ENCODE measurements around the gene EPHA5. TPM values are rescaled to one million over a fixed set of nuclear protein-coding genes. Genes with fewer than 3 reads are reported as not detected.

The EPHA5 gene
- total RNA-seq, 2 donors from 2014 or later = 0.09 to 0.17 TPM

DNA sequence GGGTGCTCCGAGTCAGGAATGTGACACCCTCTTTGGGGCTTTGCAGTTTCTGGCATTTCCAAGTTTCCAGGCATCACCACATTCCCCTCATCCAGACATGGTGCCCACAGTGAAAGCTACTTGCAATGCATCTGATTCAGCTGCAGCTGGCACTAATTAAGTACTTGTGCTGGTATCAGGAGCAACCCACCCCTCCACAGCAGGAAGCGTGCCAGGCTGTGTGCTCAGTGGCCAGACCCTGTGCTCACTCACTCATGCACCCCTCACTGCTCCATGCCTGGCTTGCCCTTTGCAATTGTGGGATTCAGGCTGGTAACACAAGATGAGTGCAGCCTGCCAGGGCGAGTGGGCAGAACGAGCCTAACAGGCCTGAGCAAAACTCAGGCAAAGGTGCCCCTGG is 271.2 kb downstream of the EPHA5 start:
- DNase-seq (no peak), ATAC-seq (no peak)
- intact Hi-C loops (cut with DNase I, micrococcal nuclease) = no loop called here

DNA sequence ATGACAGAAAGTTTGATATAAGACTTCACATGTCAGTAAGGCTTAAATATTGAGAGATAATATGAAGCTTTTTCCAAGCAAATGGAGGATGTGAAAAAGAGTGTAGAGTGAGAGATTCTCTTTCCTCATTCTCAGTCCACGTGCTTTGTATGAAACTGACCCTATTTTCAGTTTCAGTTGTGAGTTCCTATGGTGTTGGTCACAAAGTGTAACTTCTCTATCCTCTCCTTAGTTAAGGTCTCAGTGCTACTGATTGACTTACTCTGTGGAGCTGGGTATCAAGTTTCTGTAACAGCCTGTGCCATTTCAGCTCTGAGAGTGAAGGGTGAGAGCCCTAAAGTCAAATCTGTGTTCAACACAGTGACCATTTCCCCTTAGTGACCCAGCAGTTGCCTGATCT is 277.2 kb downstream of the EPHA5 start:
- DNase-seq = no peak
- intact Hi-C loops (cut with DNase I, micrococcal nuclease) = no loop called here
- no peak for ATAC-seq

DNA sequence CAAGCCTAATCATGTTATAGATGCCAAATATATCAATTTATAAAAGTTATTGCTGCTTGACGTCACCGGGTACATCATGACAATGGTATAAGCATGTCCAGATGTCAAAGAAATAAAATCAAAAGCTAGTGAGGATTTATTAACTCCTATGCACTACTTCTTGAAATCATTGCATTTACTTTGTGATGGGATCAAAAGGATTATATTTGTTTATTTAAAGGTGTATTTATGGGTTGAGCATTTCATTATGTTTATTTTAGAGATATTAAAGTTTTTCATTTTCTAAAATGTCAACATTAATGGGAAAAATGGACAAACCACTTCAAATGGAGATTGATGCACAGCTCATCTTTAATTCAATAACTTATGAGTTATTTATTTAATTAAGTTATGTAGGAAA is 277.8 kb downstream of the EPHA5 start:
- ATAC-seq (no peak), DNase-seq (no peak)
- intact Hi-C loops (cut with DNase I, micrococcal nuclease) = no loop called here

DNA sequence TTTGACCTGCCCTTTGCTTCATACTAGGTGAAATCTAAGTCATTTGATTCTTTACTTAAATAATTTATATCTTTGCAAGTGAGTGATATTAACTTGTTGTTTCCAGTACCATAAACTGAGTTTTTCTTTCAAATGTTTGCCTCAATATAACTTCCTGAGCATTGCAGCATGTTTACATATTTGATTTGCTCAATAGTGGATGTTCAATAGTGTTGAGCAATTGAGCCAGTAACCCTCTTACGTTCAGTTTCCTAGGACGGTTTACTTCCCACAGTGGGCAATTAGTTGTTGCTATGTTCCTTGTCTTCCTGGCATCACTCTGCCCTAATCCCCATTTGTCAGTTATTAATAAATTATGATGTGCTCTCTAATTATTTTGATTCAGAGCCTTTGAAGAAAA is 278.5 kb downstream of the EPHA5 start:
- intact Hi-C loops (cut with DNase I, micrococcal nuclease) = no loop called here
- no peak for DNase-seq
- ATAC-seq = no peak

DNA sequence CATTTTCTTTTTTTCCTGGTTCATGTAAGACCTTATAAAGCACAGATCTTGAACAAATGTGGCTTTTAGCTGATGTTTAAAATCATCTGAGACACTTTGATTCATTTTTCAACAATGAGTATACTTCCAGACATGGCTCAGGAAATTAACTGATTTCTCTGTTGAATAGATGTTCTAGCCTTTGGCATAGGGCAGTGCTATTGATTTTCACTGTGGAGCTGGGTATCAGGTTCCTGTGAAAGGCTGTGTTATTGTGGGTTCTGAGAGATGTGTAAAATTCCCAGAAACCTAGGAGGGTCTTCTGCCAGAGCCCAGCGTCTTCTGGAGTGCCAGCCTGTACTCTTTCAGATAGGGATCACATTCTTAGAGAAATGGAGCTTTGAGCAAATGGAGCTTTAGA is 278.9 kb downstream of the EPHA5 start:
- DNase-seq (no peak), ATAC-seq (no peak)
- intact Hi-C loops (cut with DNase I, micrococcal nuclease) = no loop called here

- intact Hi-C loops (cut with DNase I, micrococcal nuclease) = no loop called here
- ATAC-seq (no peak), DNase-seq (no peak)
Measured at GRCh38 chr4:65386927-65387326, 283.4 kb downstream of the EPHA5 start.

- intact Hi-C loops (cut with DNase I, micrococcal nuclease) = no loop called here
- DNase-seq = no peak
- ATAC-seq = no peak
Measured at GRCh38 chr4:65383589-65384305, 286.5 kb downstream of the EPHA5 start.

- DNase-seq (no peak), ATAC-seq (no peak)
- intact Hi-C loops (cut with DNase I, micrococcal nuclease) = no loop called here
Measured at GRCh38 chr4:65381648-65382047, 288.6 kb downstream of the EPHA5 start.

GRCh38 chr4:65370709-65371108 is 299.6 kb downstream of the EPHA5 start:
- no peak for ATAC-seq
- intact Hi-C loops (cut with DNase I, micrococcal nuclease) = no loop called here

DNA sequence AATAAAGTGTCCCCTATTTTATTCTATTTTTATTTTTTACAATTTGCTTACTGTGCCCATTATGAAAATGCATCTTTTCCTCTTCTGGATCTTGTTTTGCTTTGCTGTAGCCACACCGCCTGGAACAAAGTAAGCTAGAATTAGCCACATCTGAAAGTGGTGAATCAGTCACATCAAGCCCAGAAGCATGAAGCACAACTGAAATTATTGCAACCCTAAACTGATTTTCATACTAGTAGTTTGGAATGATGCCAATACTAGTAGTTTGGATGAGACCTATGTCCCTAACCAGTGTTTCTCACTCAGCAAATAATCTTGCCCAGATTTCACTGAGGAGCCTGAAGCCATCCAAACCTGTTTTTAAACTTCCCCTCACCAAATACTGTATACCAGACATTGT is 303.0 kb downstream of the EPHA5 start:
- ATAC-seq = no peak

More at GRCh38 chr4:65370709-65371108, 299.6 kb downstream of the EPHA5 start:
- no peak for DNase-seq

DNA sequence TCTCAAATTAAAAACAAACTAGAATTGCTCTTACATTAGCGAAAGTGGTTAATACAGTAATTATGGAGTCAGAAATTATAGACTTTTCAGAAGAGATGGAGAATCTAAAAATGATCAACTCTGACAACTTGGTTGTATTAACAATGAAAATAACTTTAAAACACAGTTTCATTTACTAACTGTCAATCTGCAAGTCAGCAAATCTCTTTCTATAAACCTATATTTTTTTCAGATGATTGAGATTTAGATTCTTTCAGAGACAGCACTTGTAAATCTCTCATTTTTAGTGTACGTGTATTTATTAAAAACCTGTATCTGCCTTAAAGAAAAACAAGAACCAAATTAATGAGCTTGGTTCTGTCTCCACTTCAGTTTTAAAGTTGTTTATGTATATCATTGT is 311.4 kb downstream of the EPHA5 start:
- intact Hi-C loops (cut with DNase I, micrococcal nuclease) = no loop called here
- no peak for DNase-seq
- no peak for ATAC-seq

More for the DNA sequence above, 303.0 kb downstream of the EPHA5 start:
- intact Hi-C loops (cut with DNase I, micrococcal nuclease) = no loop called here
- no peak for DNase-seq

DNA sequence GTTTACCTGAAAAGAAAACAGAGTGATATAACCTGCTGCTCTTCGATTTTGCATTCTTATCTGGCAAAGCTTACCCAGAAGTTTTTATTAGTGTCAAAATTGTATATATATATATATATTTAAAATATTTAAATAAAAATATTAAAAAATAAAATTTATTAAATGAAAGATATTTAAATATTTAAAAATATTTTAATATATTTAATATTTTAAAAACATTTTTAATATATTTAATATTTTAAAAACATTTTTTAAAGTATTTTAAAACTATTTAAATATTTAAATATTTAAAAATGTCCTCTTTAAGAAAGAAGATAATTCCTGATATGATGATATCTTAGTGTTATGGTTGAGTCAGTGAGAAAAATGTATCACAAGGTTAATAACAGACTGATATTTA is 317.2 kb downstream of the EPHA5 start:
- DNase-seq = no peak
- intact Hi-C loops (cut with DNase I, micrococcal nuclease) = no loop called here
- no peak for ATAC-seq

GRCh38 chr4:65344278-65344825 is 325.9 kb downstream of the EPHA5 start:
- DNase-seq = no peak
- ATAC-seq = no peak

DNA sequence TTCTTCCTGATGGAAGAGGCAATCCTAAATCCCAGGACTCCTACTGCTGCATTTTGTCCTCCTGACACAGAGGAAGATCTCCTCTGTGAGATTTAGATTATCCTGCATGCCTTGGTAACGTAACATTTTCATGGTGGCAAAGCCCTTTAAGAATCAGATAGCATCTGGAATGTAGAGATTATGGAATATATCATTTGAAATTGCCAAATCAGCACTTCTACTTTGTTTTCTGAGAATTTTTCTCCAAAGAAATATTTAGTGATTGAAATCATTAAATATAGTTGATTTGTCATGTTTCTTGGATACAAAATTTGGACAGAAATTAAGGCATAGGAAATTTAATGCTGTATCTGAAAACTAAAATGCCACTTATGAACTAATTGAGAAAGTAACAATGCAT is 326.9 kb downstream of the EPHA5 start:
- intact Hi-C loops (cut with DNase I, micrococcal nuclease) = no loop called here
- no peak for DNase-seq
- ATAC-seq = no peak

More at GRCh38 chr4:65344278-65344825, 325.9 kb downstream of the EPHA5 start:
- intact Hi-C loops (cut with DNase I, micrococcal nuclease) = no loop called here

DNA sequence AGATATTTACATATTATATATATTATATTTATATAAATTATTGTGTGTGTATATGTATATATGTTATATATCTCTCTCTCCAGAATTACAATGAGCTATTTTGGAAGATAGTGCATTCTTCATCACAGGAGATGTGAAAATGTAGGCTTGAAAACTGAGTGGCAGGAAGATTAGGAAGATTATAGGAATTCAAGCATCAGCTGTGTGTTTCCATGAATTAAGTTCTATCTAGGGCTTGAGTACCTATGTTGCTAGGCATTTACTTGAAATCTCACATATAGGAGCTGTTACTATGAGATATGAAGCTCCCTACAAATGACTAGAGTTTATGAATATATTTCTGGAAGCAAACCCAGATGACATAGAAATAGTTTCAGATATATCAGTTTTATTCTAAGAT is 328.7 kb downstream of the EPHA5 start:
- DNase-seq = no peak
- ATAC-seq = no peak
- intact Hi-C loops (cut with DNase I, micrococcal nuclease) = no loop called here

GRCh38 chr4:65340382-65341109 is 329.7 kb downstream of the EPHA5 start:
- no peak for ATAC-seq
- intact Hi-C loops (cut with DNase I, micrococcal nuclease) = no loop called here
- DNase-seq = no peak

DNA sequence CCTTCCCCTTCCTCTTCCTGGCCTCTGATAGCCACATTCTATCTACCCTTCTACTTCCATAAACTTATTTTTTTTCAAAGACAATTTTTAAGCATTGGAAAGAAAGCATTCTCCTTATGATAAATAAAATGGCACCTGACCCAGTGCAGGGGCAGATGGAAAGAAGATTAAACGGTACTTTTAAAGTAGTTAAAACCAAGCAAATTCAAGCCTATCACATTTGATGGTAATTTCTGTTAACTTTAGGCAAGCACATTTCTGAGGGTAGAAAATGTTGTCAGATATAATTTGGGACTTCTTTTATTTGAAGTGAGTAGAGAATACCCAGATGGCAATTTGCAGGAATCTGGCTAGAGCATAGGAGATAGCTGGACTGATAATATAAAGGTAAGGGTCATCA is 332.9 kb downstream of the EPHA5 start:
- DNase-seq (no peak), ATAC-seq (no peak)
- intact Hi-C loops (cut with DNase I, micrococcal nuclease) = no loop called here

GRCh38 chr4:65336465-65336864 is 333.8 kb downstream of the EPHA5 start:
- intact Hi-C loops (cut with DNase I, micrococcal nuclease) = no loop called here
- ATAC-seq (no peak), DNase-seq (no peak)

DNA sequence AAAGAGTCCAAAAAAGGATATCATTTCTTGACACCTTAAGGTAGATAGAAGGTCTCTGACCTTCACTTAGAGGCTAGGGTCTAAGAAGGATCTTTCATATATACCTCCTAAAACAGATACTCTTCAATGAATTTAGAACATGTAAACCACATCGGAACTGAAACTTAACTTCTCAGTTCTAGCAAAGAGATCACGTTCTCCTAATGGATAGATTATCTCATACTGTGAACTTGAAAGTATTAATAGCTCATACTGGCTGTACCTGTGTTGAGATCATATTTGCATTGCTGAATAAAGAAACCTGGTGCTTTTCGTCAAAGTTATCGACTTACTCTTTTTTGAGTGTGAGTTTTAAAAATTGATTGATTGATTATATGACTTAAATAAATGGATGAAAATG is 353.8 kb downstream of the EPHA5 start:
- no peak for ATAC-seq
- no peak for DNase-seq
- intact Hi-C loops (cut with DNase I, micrococcal nuclease) = no loop called here

GRCh38 chr4:65311120-65311519 is 359.2 kb downstream of the EPHA5 start:
- no peak for DNase-seq
- ATAC-seq = no peak
- intact Hi-C loops (cut with DNase I, micrococcal nuclease) = no loop called here

Data from left colon (tissue), 2 donors.